Gastrocnemius medialis (tissue), 4 donors: ENCODE data around the gene CNNM3.

Experiments
- POLR2A ChIP-seq, 2 donors: fragments of 450-650 bp; IDR thresholded peaks; one replicate each; pipeline ENCODE4 v1.6.1; 2017; ENCODE audit warnings: antibody characterized with exemption in 2 of 2, mild to moderate bottlenecking in 2 of 2, moderate library complexity in 2 of 2
- TF ChIP-seq, protein P1 (sequence below), 5 experiments: fragments of 450-650 bp in 3 of 5; fragments of 200-600 bp in 2 of 5; sonication (generic) in 2 of 5; IDR thresholded peaks in 4 of 5; conservative IDR thresholded peaks in 1 of 5; 1 replicate in 4 of 5; 2 replicates in 1 of 5; pipeline ENCODE4 v1.5.1; 2016 to 2019; ENCODE audit warnings: antibody characterized with exemption in 5 of 5, mild to moderate bottlenecking in 3 of 5, moderate library complexity in 3 of 5

DNA sequence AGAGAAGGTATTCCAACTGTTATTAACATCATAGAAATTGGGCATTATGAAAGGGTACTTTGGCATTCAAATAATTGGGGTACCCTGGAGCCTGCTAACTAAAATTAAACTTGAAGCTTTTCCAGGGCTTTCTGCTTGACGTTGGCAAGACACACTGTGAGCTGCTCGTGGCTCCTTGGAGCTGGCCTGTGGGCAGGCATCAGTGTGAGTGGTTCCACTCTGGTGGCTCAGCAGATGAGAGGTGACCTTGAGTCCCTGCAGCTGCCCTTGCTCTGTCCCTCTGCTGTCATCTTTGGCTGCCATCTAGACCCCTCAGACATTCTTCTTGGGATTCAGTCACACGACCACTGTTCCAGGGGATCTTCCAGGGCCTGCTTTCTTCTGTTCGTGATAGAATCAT lies 6.7 kb downstream of the CNNM3 start:
- TF ChIP-seq, protein P1, sequence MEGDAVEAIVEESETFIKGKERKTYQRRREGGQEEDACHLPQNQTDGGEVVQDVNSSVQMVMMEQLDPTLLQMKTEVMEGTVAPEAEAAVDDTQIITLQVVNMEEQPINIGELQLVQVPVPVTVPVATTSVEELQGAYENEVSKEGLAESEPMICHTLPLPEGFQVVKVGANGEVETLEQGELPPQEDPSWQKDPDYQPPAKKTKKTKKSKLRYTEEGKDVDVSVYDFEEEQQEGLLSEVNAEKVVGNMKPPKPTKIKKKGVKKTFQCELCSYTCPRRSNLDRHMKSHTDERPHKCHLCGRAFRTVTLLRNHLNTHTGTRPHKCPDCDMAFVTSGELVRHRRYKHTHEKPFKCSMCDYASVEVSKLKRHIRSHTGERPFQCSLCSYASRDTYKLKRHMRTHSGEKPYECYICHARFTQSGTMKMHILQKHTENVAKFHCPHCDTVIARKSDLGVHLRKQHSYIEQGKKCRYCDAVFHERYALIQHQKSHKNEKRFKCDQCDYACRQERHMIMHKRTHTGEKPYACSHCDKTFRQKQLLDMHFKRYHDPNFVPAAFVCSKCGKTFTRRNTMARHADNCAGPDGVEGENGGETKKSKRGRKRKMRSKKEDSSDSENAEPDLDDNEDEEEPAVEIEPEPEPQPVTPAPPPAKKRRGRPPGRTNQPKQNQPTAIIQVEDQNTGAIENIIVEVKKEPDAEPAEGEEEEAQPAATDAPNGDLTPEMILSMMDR (IDR thresholded peaks at IDR 0.05 in 4 of 5, conservative IDR thresholded peaks at IDR 0.05 in 1 of 5), result no peak
- no peak for TF ChIP-seq POLR2A (IDR thresholded peaks at IDR 0.05)
